Esophagus squamous epithelium (tissue), 4 donors: ENCODE data around the gene PGLYRP2.

Experiments used
- POLR2A ChIP-seq, 4 donors: fragments of 450-650 bp; IDR thresholded peaks; one replicate each; pipeline ENCODE4 v1.6.1; 2017; ENCODE audit warnings: antibody characterized with exemption in 4 of 4, mild to moderate bottlenecking in 4 of 4, moderate library complexity in 3 of 4
- TF ChIP-seq, protein P1 (sequence below), 6 experiments: fragments of 450-650 bp in 4 of 6; fragments of 200-600 bp in 2 of 6; sonication (generic) in 2 of 6; IDR thresholded peaks; one replicate each; pipeline ENCODE4 v1.5.1; 2016 to 2019; ENCODE audit warnings: antibody characterized with exemption in 6 of 6, mild to moderate bottlenecking in 4 of 6, moderate library complexity in 4 of 6

- TF ChIP-seq, protein P1, sequence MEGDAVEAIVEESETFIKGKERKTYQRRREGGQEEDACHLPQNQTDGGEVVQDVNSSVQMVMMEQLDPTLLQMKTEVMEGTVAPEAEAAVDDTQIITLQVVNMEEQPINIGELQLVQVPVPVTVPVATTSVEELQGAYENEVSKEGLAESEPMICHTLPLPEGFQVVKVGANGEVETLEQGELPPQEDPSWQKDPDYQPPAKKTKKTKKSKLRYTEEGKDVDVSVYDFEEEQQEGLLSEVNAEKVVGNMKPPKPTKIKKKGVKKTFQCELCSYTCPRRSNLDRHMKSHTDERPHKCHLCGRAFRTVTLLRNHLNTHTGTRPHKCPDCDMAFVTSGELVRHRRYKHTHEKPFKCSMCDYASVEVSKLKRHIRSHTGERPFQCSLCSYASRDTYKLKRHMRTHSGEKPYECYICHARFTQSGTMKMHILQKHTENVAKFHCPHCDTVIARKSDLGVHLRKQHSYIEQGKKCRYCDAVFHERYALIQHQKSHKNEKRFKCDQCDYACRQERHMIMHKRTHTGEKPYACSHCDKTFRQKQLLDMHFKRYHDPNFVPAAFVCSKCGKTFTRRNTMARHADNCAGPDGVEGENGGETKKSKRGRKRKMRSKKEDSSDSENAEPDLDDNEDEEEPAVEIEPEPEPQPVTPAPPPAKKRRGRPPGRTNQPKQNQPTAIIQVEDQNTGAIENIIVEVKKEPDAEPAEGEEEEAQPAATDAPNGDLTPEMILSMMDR (IDR thresholded peaks at IDR 0.05) = no peak
- TF ChIP-seq POLR2A (IDR thresholded peaks at IDR 0.05) = no peak
Observed at GRCh38 chr19:15466851-15467733, 12.2 kb downstream of the PGLYRP2 start.
